HepG2 (cell line): ENCODE data around the gene NFATC3. TPM values are rescaled to one million over a fixed set of nuclear protein-coding genes. Genes with fewer than 3 reads are reported as not detected.
A peak's percentile ranks its signal among the peaks of the same experiment; 100 is the strongest.

Experiments used
- ATF1 ChIP-seq: IDR thresholded peaks from 2 replicates; pipeline ENCODE4 v1.6.1; 2016; ENCODE audit warnings: mild to moderate bottlenecking, control low read depth
- ATRX ChIP-seq: sonication (generic); formaldehyde crosslinking; IDR thresholded peaks from 2 replicates; pipeline ENCODE4 v1.4.0; 2020; ENCODE audit warnings: missing genetic modification reagents, borderline replicate concordance
- FOXK2 ChIP-seq: fragments of 450-650 bp; IDR thresholded peaks from 2 replicates; pipeline ENCODE4 v1.6.1; 2016
- GFI1 ChIP-seq: sonication (generic); formaldehyde crosslinking; IDR thresholded peaks from 2 replicates; pipeline ENCODE4 v1.5.0; 2020; ENCODE audit warnings: missing genetic modification reagents, mild to moderate bottlenecking, borderline replicate concordance
- HNF4A ChIP-seq: sonication (generic); formaldehyde crosslinking; IDR thresholded peaks from 2 replicates; pipeline ENCODE4 v1.4.0; 2020; ENCODE audit warnings: missing genetic modification reagents
- IRF9 ChIP-seq: sonication (generic); formaldehyde crosslinking; IDR thresholded peaks from 2 replicates; pipeline ENCODE4 v1.8.0; 2022; ENCODE audit warnings: missing genetic modification reagents, mild to moderate bottlenecking, borderline replicate concordance
- PAX8 ChIP-seq: sonication (generic); formaldehyde crosslinking; IDR thresholded peaks from 2 replicates; pipeline ENCODE4 v1.8.0; 2022; ENCODE audit warnings: mild to moderate bottlenecking, missing genetic modification reagents, borderline replicate concordance
- SKI ChIP-seq: fragments of 450-650 bp; IDR thresholded peaks from one replicate; pipeline ENCODE4 v1.6.1; 2018; ENCODE audit warnings: mild to moderate bottlenecking; ENCODE audit not compliant: partially characterized antibody
- SKIL ChIP-seq: sonication (generic); formaldehyde crosslinking; IDR thresholded peaks from 2 replicates; pipeline ENCODE4 v1.8.0; 2022; ENCODE audit warnings: missing genetic modification reagents, mild to moderate bottlenecking, moderate library complexity, borderline replicate concordance
- SOX13 ChIP-seq, 3 experiments: fragments of 450-650 bp in 1 of 3; sonication (generic) in 1 of 3; formaldehyde crosslinking in 1 of 3; IDR thresholded peaks in 2 of 3; conservative IDR thresholded peaks in 1 of 3; 2 replicates each; pipeline versions ENCODE4 v1.5.0 to v1.6.1; 2016 to 2020; ENCODE audit warnings: antibody characterized with exemption in 1 of 3, mild to moderate bottlenecking in 1 of 3, missing compliant biosample characterization in 1 of 3, missing genetic modification reagents in 1 of 3, moderate library complexity in 1 of 3
- SP2 ChIP-seq: sonication (generic); formaldehyde crosslinking; IDR thresholded peaks from 2 replicates; pipeline ENCODE4 v1.5.1; 2020; ENCODE audit warnings: mild to moderate bottlenecking, missing genetic modification reagents
- TFAP4 ChIP-seq: sonication (generic); IDR thresholded peaks from 2 replicates; pipeline ENCODE4 v1.6.1; 2016; ENCODE audit warnings: low read depth, borderline replicate concordance
- XRCC5 ChIP-seq: fragments of 200-400 bp; formaldehyde crosslinking; optimal IDR thresholded peaks from 2 replicates; pipeline ENCODE3; 2017; ENCODE audit warnings: mild to moderate bottlenecking, low read length
- ZNF18 ChIP-seq: sonication (generic); formaldehyde crosslinking; IDR thresholded peaks from 2 replicates; pipeline ENCODE4 v1.8.0; 2022; ENCODE audit warnings: mild to moderate bottlenecking, missing genetic modification reagents; ENCODE audit not compliant: insufficient replicate concordance
- ZNF281 ChIP-seq: sonication (generic); formaldehyde crosslinking; IDR thresholded peaks from 2 replicates; pipeline ENCODE4 v1.4.0; 2020; ENCODE audit warnings: missing genetic modification reagents, borderline replicate concordance
- ZNF382 ChIP-seq: sonication (generic); formaldehyde crosslinking; IDR thresholded peaks from 2 replicates; pipeline ENCODE4 v1.5.0; 2020; ENCODE audit warnings: missing genetic modification reagents, mild to moderate bottlenecking, borderline replicate concordance
- ZNF598 ChIP-seq: sonication (generic); formaldehyde crosslinking; IDR thresholded peaks from 2 replicates; pipeline ENCODE4 v1.5.1; 2020; ENCODE audit warnings: mild to moderate bottlenecking, missing genetic modification reagents, borderline replicate concordance
- ZNF772 ChIP-seq: sonication (generic); formaldehyde crosslinking; IDR thresholded peaks from 2 replicates; pipeline ENCODE4 v1.5.0; 2020; ENCODE audit warnings: mild to moderate bottlenecking, missing genetic modification reagents
- ZSCAN12 ChIP-seq: sonication (generic); formaldehyde crosslinking; IDR thresholded peaks from 2 replicates; pipeline ENCODE4 v1.9.0; 2021; ENCODE audit warnings: mild to moderate bottlenecking, missing genetic modification reagents
- polyA plus RNA-seq, 8 experiments: library from polyadenylated mRNA; depleted of rRNA in 3 of 8; stranded (reverse) in 7 of 8; unstranded in 1 of 8; fragments of >200 nt; fragmentation: Illumina TruSeq in 4 of 8; extraction: Trizol in 4 of 8; gene quantifications; 2 replicates each; pipeline versions ENCODE4 v1.2.1 to v1.2.3, GENCODE V29; 2011 to 2016; ENCODE audit warnings: low read depth in 4 of 8, missing spikeins in 1 of 8, mixed read lengths in 1 of 8; ENCODE audit not compliant: insufficient read depth in 1 of 8
- total RNA-seq, 5 experiments: library from RNA; depleted of rRNA; stranded (reverse); fragments of >200 nt; fragmentation: Illumina TruSeq; extraction: Trizol; gene quantifications; 2 replicates each; pipeline ENCODE4 v1.2.3, GENCODE V29; 2016; ENCODE audit warnings: low read depth in 1 of 5

The NFATC3 gene
- total and polyA plus RNA-seq, 2 of the 13 experiments (the other 11 are each of a cell fraction or from before 2014, with no cell fraction given): 52.6 to 62.7 TPM

- TF ChIP-seq ZNF18 (CRISPR knock-in tag) (no peak), SKIL (CRISPR knock-in tag) (peak; percentile 87; the same call in 1 of the 2 replicates), ATF1 (no peak; the same call in 1 of the 2 replicates), ZNF281 (peak; percentile 99), IRF9 (peak; percentile 80), HNF4A (CRISPR knock-in tag) (peak; percentile 45), PAX8 (CRISPR knock-in tag) (peak; percentile 46; the same call in 1 of the 2 replicates), GFI1 (CRISPR knock-in tag) (peak; percentile 90), SP2 (CRISPR knock-in tag) (peak; percentile 83), SOX13 (IDR thresholded peaks at IDR 0.05) (no peak), SOX13 (CRISPR knock-in tag; conservative IDR thresholded peaks at IDR 0.05 in 1 of 2, IDR thresholded peaks at IDR 0.05 in 1 of 2) (peak in 1 of 2 experiments; percentile 81; a peak in 3 of 4 replicates), ZNF598 (peak; percentile 8; the same call in 1 of the 2 replicates), ZSCAN12 (CRISPR knock-in tag) (0 out of 2 replicates have a peak, but pooled peaks have one; percentile 69), ZNF382 (CRISPR knock-in tag) (no peak), ZNF772 (peak; percentile 93), XRCC5 (peak; percentile 73), FOXK2 (no peak), SKI (peak; percentile 43), TFAP4 (peak; percentile 75; the same call in 1 of the 2 replicates), ATRX (CRISPR knock-in tag) (no peak)
These were observed 152.3 kb downstream of the NFATC3 start (continued) for GRCh38 chr16:68237243-68238028.
